Measurements from ENCODE around the gene WDR64. TPM values are rescaled to one million over a fixed set of nuclear protein-coding genes. Genes with fewer than 3 reads are reported as not detected.

The WDR64 gene
- total and polyA plus RNA-seq, 2 of the 4 experiments (the other 2 are of a cell fraction): not detected

GRCh38 chr1:241749945-241750695 lies 98.0 kb downstream of the WDR64 start:
- TF ChIP-seq NFE2L2 (IDR thresholded peaks at IDR 0.05; ENCODE audit: low read depth, low read length) (no peak), MAZ (IDR thresholded peaks at IDR 0.05; ENCODE audit: borderline replicate concordance, low read depth, low read length) (no peak), RFX5 (IDR thresholded peaks at IDR 0.05; ENCODE audit: low read depth, low read length) (no peak), MAFK (IDR thresholded peaks at IDR 0.05; ENCODE audit: low read depth, low read length) (no peak), MXI1 (IDR thresholded peaks at IDR 0.05; ENCODE audit: borderline replicate concordance, low read depth, low read length) (no peak), USF2 (IDR thresholded peaks at IDR 0.05; ENCODE audit: low read depth, low read length) (no peak), CHD1 (IDR thresholded peaks at IDR 0.05; ENCODE audit: low read depth, low read length) (no peak), CTCF (conservative IDR thresholded peaks at IDR 0.05; ENCODE audit: low read depth, low read length) (no peak), ELK1 (IDR thresholded peaks at IDR 0.05; ENCODE audit: borderline replicate concordance, low read depth, low read length) (no peak), RCOR1 (IDR thresholded peaks at IDR 0.05; ENCODE audit: insufficient replicate concordance, low read length) (no peak), FOS (IDR thresholded peaks at IDR 0.05; ENCODE audit: low read depth, low read length) (no peak), BHLHE40 (IDR thresholded peaks at IDR 0.05; ENCODE audit: low read depth, low read length) (no peak), CEBPB (IDR thresholded peaks at IDR 0.05; ENCODE audit: low read depth, low read length) (no peak), POLR2A (IDR thresholded peaks at IDR 0.05; ENCODE audit: low read depth, low read length) (no peak), SMC3 (IDR thresholded peaks at IDR 0.05; ENCODE audit: low read depth, low read length) (no peak), RAD21 (IDR thresholded peaks at IDR 0.05; ENCODE audit: low read length) (no peak)
- in situ Hi-C loops (cut with MboI; ENCODE audit: low sequenced_read_pairs) (no loop called here), dilution Hi-C loops (cut with HindIII; ENCODE audit: low sequenced_read_pairs, unreplicated experiment) (no loop called here), intact Hi-C loops (cut with micrococcal nuclease) (no loop called here)
- Histone ChIP-seq H3K23ac (ENCODE audit: low read depth, low read length) (no peak overlapping the region), H3K4ac (ENCODE audit: low read depth, low read length) (no peak overlapping the region), H2BK15ac (ENCODE audit: low read depth, low read length) (no peak overlapping the region), H3K56ac (ENCODE audit: extremely low read depth, insufficient read depth, low read length) (no peak overlapping the region), H2AK5ac (ENCODE audit: low read depth, low read length) (no peak overlapping the region), H3K79me1 (ENCODE audit: low read depth in 1 of 2, low read length in 2 of 2) (no peaks in the 10 kb centered on the region), H3K36me3 (ENCODE audit: control insufficient read depth, insufficient read depth, low read length) (no peaks in the 10 kb centered on the region), H3K4me3 (ENCODE audit: insufficient read depth, low read depth, low read length) (no peak overlapping the region), H4K20me1 (ENCODE audit: insufficient read depth, low read length) (no peaks in the 10 kb centered on the region), H2AFZ (replicated peaks; ENCODE audit: low read length, poor library complexity) (no peak overlapping the region), H3K27me3 (ENCODE audit: control insufficient read depth, insufficient read depth, low read length) (no peaks in the 10 kb centered on the region), H4K5ac (ENCODE audit: low read depth, low read length) (no peak overlapping the region), H2BK120ac (ENCODE audit: low read depth, low read length) (no peak overlapping the region), H3K4me1 (ENCODE audit: control insufficient read depth, insufficient read depth, low read length) (no peaks in the 10 kb centered on the region), H4K91ac (ENCODE audit: insufficient read depth, low read depth, low read length) (no peak overlapping the region), H3K9me3 (ENCODE audit: control insufficient read depth, insufficient read depth, low read length) (peaks cover 3% of the 10 kb centered on the region; the same call in 1 of the 2 replicates), H3K27ac (ENCODE audit: insufficient read depth, low read length) (no peak overlapping the region), H3K4me2 (ENCODE audit: low read depth, low read length) (no peak overlapping the region), H2BK5ac (ENCODE audit: low read depth, low read length, poor library complexity, severe bottlenecking) (no peak overlapping the region), H3K9me1 (ENCODE audit: insufficient read depth, low read length) (no peaks in the 10 kb centered on the region), H4K8ac (ENCODE audit: low read depth in 2 of 2, low read length in 2 of 2) (no peak overlapping the region), H3K14ac (replicated peaks; ENCODE audit: low read depth, low read length) (no peak overlapping the region), H2BK20ac (ENCODE audit: low read depth, low read length) (no peak overlapping the region), H3K18ac (ENCODE audit: low read depth, low read length) (no peak overlapping the region), H2AK9ac (replicated peaks; ENCODE audit: low read depth, low read length, poor library complexity) (no peak overlapping the region), H3K9ac (ENCODE audit: low read depth, low read length) (no peak overlapping the region)
- POLR2A ChIA-PET (ENCODE audit: unreplicated experiment): no interaction called here
- no TSS peak for BruUV-seq (replicated peaks)
- CTCF ChIA-PET: interaction anchor here (0.5 kb wide), 1 partner anchor 139 kb away, joined by 4 read pairs; no protein-coding TSS in a partner anchor
- DNase-seq (no peak), ATAC-seq (ENCODE audit: low read depth) (no peak)
- 20% methylated on average over 1 of the region's 6 CpGs; no CpG with 5 or more reads in 1 of the 2 experiments for WGBS, 2 experiments (ENCODE audit: extremely low coverage in 2 of 2, insufficient read length in 1 of 2)
